Endothelial cell of umbilical vein (primary cell): ENCODE measurements around the gene ZBTB7A. TPM values are rescaled to one million over a fixed set of nuclear protein-coding genes. Genes with fewer than 3 reads are reported as not detected.

Experiments
- BruUV-seq: library from RNA; stranded (reverse); fragments of 400-500 nt; replicated peaks from 2 replicates; lab custom pipeline; 2021; lab: Mats Ljungman, UMichigan
- CTCF ChIA-PET: fragments of 300-600, 350-600 bp; sonication (Branson Sonifier 250); formaldehyde crosslinking; loops from one replicate; lab custom pipeline; 2021; ENCODE audit warnings: antibody characterized with exemption, inconsistent platforms; lab: Charles Lee
- POLR2A ChIA-PET: fragments of 300-600, 350-600 bp; sonication (Branson Sonifier 250); formaldehyde crosslinking; loops from one replicate; lab custom pipeline; 2021; ENCODE audit warnings: antibody characterized with exemption, inconsistent platforms; lab: Charles Lee
- DNase-seq: peaks from one replicate; pipeline ENCODE4 v3.0.0-alpha.2; 2011; ENCODE audit warnings: low read depth, low spot score
- FAIRE-seq: peaks from 2 replicates; lab custom pipeline; 2011; peaks lifted over from hg19 to GRCh38; lab: Jason Lieb, UNC
- H2AFZ ChIP-seq: 2 replicates; pipeline ENCODE4 v1.6.0; 2012; ENCODE audit warnings: low read depth, low read length, control low read depth, inconsistent platforms
- H3K27ac ChIP-seq: 2 replicates; pipeline ENCODE4 v1.5.1; 2011; ENCODE audit warnings: low read depth, mild to moderate bottlenecking, control low read depth, low read length, moderate library complexity; ENCODE audit not compliant: insufficient read depth
- H3K27me3 ChIP-seq, 2 experiments: 2 replicates each; pipeline versions ENCODE4 v1.6.0 to v1.6.1; 2011; ENCODE audit warnings: low read length in 2 of 2, mixed read lengths in 1 of 2; ENCODE audit not compliant: control insufficient read depth in 2 of 2, insufficient read depth in 2 of 2
- H3K36me3 ChIP-seq, 2 experiments: 2 replicates in 1 of 2; 3 replicates in 1 of 2; pipeline ENCODE4 v1.5.1; 2011; ENCODE audit warnings: low read length in 2 of 2, mild to moderate bottlenecking in 1 of 2, moderate library complexity in 1 of 2; ENCODE audit not compliant: control insufficient read depth in 2 of 2, insufficient read depth in 2 of 2; ENCODE audit errors: extremely low read depth in 1 of 2
- H3K4me1 ChIP-seq: 3 replicates; pipeline ENCODE4 v1.5.1; 2011; ENCODE audit warnings: mild to moderate bottlenecking, low read length; ENCODE audit not compliant: control insufficient read depth, insufficient read depth; ENCODE audit errors: extremely low read depth
- H3K4me2 ChIP-seq: 2 replicates; pipeline ENCODE4 v1.6.1; 2011; ENCODE audit warnings: low read length, control low read depth, mixed read lengths; ENCODE audit not compliant: insufficient read depth
- H3K4me3 ChIP-seq, 3 experiments: fragments of 200-600 bp in 1 of 3; sonication (generic), shearing (Covaris generic) in 1 of 3; replicated peaks in 1 of 3; 2 replicates each; pipeline ENCODE4 v1.5.1; 2011 to 2016; ENCODE audit warnings: control low read depth in 3 of 3, low read length in 3 of 3, mild to moderate bottlenecking in 2 of 3, inconsistent platforms in 1 of 3, low read depth in 1 of 3, moderate library complexity in 1 of 3; ENCODE audit not compliant: insufficient read depth in 1 of 3
- H3K79me2 ChIP-seq: 2 replicates; pipeline ENCODE4 v1.6.0; 2012; ENCODE audit warnings: low read length, inconsistent platforms; ENCODE audit not compliant: control insufficient read depth, insufficient read depth
- H3K9ac ChIP-seq: replicated peaks from 2 replicates; pipeline ENCODE3; 2011; ENCODE audit warnings: low read length, control low read depth; ENCODE audit not compliant: insufficient read depth; ENCODE audit errors: extremely low read depth
- H3K9me1 ChIP-seq: replicated peaks from 3 replicates; pipeline ENCODE4 v1.6.0; 2011; ENCODE audit warnings: mild to moderate bottlenecking, low read length; ENCODE audit not compliant: control insufficient read depth, insufficient read depth; ENCODE audit errors: extremely low read depth
- H3K9me3 ChIP-seq: replicated peaks from 2 replicates; pipeline ENCODE4 v1.5.1; 2012; ENCODE audit warnings: low read length, inconsistent platforms; ENCODE audit not compliant: control insufficient read depth, insufficient read depth
- H4K20me1 ChIP-seq: replicated peaks from 2 replicates; pipeline ENCODE3; 2011; ENCODE audit warnings: mild to moderate bottlenecking, low read length; ENCODE audit not compliant: control insufficient read depth, insufficient read depth; ENCODE audit errors: extremely low read depth
- EZH2 ChIP-seq: IDR thresholded peaks from 2 replicates; pipeline ENCODE4 v1.6.1; 2012; ENCODE audit warnings: borderline replicate concordance, low read depth, mild to moderate bottlenecking, moderate library complexity, low read length, inconsistent platforms; ENCODE audit not compliant: severe bottlenecking
- FOS ChIP-seq: IDR thresholded peaks from 2 replicates; pipeline ENCODE4 v1.6.1; 2011; ENCODE audit warnings: mild to moderate bottlenecking, low read length, moderate library complexity, borderline replicate concordance; ENCODE audit not compliant: insufficient read depth
- GATA2 ChIP-seq: IDR thresholded peaks from 2 replicates; pipeline ENCODE4 v1.7.0; 2011; ENCODE audit warnings: low read depth, mild to moderate bottlenecking, moderate library complexity, mixed read lengths, low read length; ENCODE audit not compliant: insufficient read length, insufficient read depth
- JUN ChIP-seq: IDR thresholded peaks from 2 replicates; pipeline ENCODE4 v1.6.1; 2011; ENCODE audit warnings: borderline replicate concordance, low read depth; ENCODE audit not compliant: insufficient read length, insufficient read depth
- MYC ChIP-seq: IDR thresholded peaks from one replicate; pipeline ENCODE4 v1.6.1; 2011; ENCODE audit warnings: mild to moderate bottlenecking, low read depth, low read length
- POLR2A ChIP-seq: IDR thresholded peaks from 2 replicates; pipeline ENCODE4 v1.6.1; 2012; ENCODE audit warnings: low read depth, mild to moderate bottlenecking, control low read depth, low read length
- POLR2AphosphoS5 ChIP-seq: IDR thresholded peaks from 2 replicates; pipeline ENCODE4 v1.6.1; 2012; ENCODE audit warnings: low read depth, mild to moderate bottlenecking, control low read depth, low read length, moderate library complexity; ENCODE audit not compliant: insufficient read depth
- dilution Hi-C: fragments of 300-500 bp; cut with MboI; formaldehyde crosslinking; loops from one replicate; pipeline ENCODE4 v1.15.0; 2019; ENCODE audit warnings: low sequenced_read_pairs; ENCODE audit not compliant: extremely low pct_ligation_motif_present
- intact Hi-C: fragments of 100-400 bp; cut with micrococcal nuclease; formaldehyde crosslinking; loops from one replicate; pipeline ENCODE4 v1.10.0; 2022
- polyA plus RNA-seq, 4 experiments: library from polyadenylated mRNA; depleted of rRNA in 3 of 4; stranded (reverse) in 3 of 4; unstranded in 1 of 4; fragments of >200 nt; gene quantifications; 2 replicates each; pipeline versions ENCODE4 v1.2.1 to v1.2.3, GENCODE V29; 2011 to 2012; ENCODE audit warnings: missing spikeins in 1 of 4
- total RNA-seq: library from RNA; stranded (reverse); gene quantifications from 2 replicates; pipeline ENCODE4 v1.2.3, GENCODE V29; 2021
- TF ChIP-seq, protein P1 (sequence below): IDR thresholded peaks from 2 replicates; pipeline ENCODE4 v1.6.1; 2011; ENCODE audit not compliant: insufficient read depth, insufficient read length
- TF ChIP-seq, protein P2 (sequence below), 2 donors: IDR thresholded peaks; 1 replicate in 1 of 2; 2 replicates in 1 of 2; pipeline ENCODE4 v1.5.1; 2011; ENCODE audit warnings: low read length in 2 of 2, mild to moderate bottlenecking in 2 of 2, moderate library complexity in 2 of 2, control low read depth in 1 of 2, inconsistent platforms in 1 of 2, low read depth in 1 of 2; ENCODE audit not compliant: insufficient read depth in 1 of 2; ENCODE audit errors: extremely low read depth in 1 of 2

Gene ZBTB7A
- total and polyA plus RNA-seq, 2 donors (not counting 3 experiments of a cell fraction or from before 2014, with no cell fraction given), result 8.2 to 29.0 TPM

GRCh38 chr19:4055209-4055552, 11.5 kb downstream of the ZBTB7A start:
- no peaks in the 10 kb centered on the region for H4K20me1 ChIP-seq

More at GRCh38 chr19:4055209-4055552, 11.5 kb downstream of the ZBTB7A start:
- Histone ChIP-seq H3K9me3 (no peaks in the 10 kb centered on the region), H3K4me2 (no peak overlapping the region), H3K79me2 (peaks cover 91% of the 10 kb centered on the region), H2AFZ (no peak overlapping the region), H3K4me3 (no peak overlapping the region), H3K9ac (no peak overlapping the region), H3K27ac (no peak overlapping the region), H3K36me3 (peaks cover 2 to 26% of the 10 kb centered on the region in 2 experiments), H3K9me1 (no peaks in the 10 kb centered on the region), H3K4me1 (peaks cover 15% of the 10 kb centered on the region), H3K27me3 (no peaks in the 10 kb centered on the region)
- dilution Hi-C loops, result no loop called here
- ChIA-PET POLR2A (no interaction called here), CTCF (interaction anchor here (0.6 kb wide), 1 partner anchor 99 kb away, joined by 3 read pairs; no protein-coding TSS in a partner anchor)
- intact Hi-C loops, result no loop called here
- BruUV-seq, result no TSS peak
- DNase-seq (no peak), FAIRE-seq (no peak)
- TF ChIP-seq EZH2 (no peak), JUN (no peak), POLR2AphosphoS5 (no peak), GATA2 (no peak), FOS (no peak), POLR2A (no peak), MYC (no peak)
- TF ChIP-seq, protein P1, sequence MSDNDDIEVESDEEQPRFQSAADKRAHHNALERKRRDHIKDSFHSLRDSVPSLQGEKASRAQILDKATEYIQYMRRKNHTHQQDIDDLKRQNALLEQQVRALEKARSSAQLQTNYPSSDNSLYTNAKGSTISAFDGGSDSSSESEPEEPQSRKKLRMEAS, result no peak
- TF ChIP-seq, protein P2, sequence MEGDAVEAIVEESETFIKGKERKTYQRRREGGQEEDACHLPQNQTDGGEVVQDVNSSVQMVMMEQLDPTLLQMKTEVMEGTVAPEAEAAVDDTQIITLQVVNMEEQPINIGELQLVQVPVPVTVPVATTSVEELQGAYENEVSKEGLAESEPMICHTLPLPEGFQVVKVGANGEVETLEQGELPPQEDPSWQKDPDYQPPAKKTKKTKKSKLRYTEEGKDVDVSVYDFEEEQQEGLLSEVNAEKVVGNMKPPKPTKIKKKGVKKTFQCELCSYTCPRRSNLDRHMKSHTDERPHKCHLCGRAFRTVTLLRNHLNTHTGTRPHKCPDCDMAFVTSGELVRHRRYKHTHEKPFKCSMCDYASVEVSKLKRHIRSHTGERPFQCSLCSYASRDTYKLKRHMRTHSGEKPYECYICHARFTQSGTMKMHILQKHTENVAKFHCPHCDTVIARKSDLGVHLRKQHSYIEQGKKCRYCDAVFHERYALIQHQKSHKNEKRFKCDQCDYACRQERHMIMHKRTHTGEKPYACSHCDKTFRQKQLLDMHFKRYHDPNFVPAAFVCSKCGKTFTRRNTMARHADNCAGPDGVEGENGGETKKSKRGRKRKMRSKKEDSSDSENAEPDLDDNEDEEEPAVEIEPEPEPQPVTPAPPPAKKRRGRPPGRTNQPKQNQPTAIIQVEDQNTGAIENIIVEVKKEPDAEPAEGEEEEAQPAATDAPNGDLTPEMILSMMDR (IDR thresholded peaks at IDR 0.05; ENCODE audit: extremely low read depth in 1 of 2, insufficient read depth in 1 of 2, low read depth in 1 of 2, low read length in 2 of 2), result no peak
